GM18499 (cell line): ENCODE data around the gene CA7.

Experiments
- ATAC-seq: cut with Tn5 transposase; IDR thresholded peaks from one replicate; pipeline ENCODE4 v1.9.1; 2021; ENCODE audit warnings: moderate number of reproducible peaks; ENCODE audit not compliant: insufficient read depth, unreplicated experiment

Gene CA7

DNA sequence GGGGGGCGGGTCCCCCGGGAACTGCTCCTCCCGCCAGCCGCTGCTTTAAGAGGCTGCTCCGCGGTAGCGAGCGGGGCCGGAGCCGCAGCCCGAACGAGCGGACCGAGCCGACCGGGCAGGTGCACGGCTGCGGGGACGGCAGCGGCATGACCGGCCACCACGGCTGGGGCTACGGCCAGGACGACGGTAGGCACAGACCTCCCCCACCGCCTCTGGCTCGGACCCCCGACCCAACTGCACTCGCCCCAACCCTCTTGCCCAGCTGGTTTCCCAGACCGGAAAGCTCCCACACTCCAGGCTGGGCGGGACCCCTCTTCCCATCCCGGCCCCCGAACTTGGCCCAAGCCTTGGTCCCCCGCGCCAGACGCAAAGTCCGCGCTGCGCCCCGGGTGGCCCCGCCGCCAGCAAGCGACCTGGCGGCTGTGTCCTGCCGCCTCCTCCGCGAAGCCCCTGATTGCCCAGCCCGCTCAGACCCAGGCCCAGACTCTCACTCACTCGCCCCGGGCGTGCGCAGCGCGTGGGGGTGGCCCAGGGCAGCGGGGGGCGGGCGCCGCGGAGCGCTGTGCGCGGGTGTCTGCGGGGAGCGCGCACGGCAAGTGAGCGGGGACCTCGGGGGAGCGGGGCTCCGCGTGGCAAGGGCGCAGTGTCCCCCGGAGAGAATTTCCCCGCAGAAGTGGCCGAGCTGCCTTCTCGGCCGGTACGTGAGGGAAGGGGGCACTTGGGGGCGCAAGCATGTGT lies at the start of gene CA7:
Gene CA7, plus strand, starts transcription at position 73 of the 738 bp plus-strand sequence. Its CDS starts 74 bp downstream, at position 147.
- ATAC-seq = no peak

- ATAC-seq = no peak
These were observed 46.1 kb upstream of the CA7 start for GRCh38 chr16:66798161-66798560.

- no peak for ATAC-seq
These were observed 43.4 kb upstream of the CA7 start for GRCh38 chr16:66800856-66801255.

GRCh38 chr16:66801320-66802105 lies 42.7 kb upstream of the CA7 start, which contains the start of gene TERB1:
TSS of gene TERB1 (minus strand) at chr16:66801584. CDS start at chr16:66796798, 4,786 bp downstream.
- no peak for ATAC-seq

- ATAC-seq = no peak
These were observed 42.1 kb upstream of the CA7 start for GRCh38 chr16:66802159-66802558.

GRCh38 chr16:66809765-66810164 lies 34.4 kb upstream of the CA7 start:
- no peak for ATAC-seq

DNA sequence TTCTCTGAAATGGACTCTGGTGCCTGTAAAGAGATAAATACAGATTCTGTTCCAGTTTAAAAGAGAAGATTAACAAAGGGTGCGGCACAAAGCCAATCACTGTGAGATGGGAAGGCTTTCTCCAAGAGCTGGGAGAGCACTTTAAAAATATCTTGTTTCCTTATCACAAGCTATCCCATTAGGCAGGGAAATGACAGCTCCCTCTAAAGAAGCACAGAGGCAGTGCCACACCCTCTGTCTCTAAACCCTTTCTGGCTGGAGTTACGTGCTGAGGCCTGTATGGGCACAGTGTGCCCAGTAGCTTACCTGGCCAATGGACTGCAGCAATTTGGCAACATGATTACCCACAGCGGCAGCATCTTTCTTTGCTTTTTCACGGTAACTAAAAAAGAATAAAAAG lies 33.8 kb upstream of the CA7 start:
- no peak for ATAC-seq

DNA sequence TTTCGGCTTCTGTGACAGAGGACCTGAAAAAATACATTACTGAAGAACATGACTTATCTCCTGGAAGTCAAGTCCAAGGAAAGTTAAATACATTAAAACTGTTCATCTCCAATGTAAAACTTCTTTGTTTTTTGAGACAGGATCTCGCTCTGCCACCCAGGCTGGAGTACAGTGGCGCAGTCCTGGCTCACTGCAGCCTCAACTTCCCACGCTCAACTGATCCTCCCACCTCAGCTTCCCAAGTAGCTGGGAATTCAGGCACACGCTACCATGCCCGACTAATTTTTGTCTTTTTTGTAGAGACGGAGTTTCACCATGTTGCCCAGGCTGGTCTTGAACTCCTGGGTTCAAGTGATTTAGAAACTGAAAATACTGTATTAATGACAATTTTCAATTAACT lies 33.2 kb upstream of the CA7 start:
- ATAC-seq = no peak

DNA sequence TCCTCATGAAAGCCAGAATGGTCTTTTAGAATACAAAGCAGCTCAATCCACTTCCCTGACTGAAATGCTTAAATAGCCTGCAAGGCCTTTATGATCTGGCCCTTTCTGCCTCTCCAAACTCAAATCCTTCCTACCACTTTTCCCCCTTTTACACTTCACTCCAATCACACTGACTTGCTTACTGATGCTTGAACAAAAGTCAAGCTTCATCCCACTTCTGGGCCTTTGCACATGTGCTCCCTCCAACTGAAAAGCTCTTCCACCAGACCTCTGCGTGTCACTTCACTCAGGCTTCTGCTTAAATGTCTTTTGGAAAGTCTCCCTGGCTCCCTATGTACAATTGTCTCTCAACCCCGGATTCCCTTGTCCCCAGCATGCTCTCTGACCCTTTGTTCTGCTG lies 29.5 kb upstream of the CA7 start:
- ATAC-seq = no peak

GRCh38 chr16:66824006-66824405 lies 20.2 kb upstream of the CA7 start:
- no peak for ATAC-seq

DNA sequence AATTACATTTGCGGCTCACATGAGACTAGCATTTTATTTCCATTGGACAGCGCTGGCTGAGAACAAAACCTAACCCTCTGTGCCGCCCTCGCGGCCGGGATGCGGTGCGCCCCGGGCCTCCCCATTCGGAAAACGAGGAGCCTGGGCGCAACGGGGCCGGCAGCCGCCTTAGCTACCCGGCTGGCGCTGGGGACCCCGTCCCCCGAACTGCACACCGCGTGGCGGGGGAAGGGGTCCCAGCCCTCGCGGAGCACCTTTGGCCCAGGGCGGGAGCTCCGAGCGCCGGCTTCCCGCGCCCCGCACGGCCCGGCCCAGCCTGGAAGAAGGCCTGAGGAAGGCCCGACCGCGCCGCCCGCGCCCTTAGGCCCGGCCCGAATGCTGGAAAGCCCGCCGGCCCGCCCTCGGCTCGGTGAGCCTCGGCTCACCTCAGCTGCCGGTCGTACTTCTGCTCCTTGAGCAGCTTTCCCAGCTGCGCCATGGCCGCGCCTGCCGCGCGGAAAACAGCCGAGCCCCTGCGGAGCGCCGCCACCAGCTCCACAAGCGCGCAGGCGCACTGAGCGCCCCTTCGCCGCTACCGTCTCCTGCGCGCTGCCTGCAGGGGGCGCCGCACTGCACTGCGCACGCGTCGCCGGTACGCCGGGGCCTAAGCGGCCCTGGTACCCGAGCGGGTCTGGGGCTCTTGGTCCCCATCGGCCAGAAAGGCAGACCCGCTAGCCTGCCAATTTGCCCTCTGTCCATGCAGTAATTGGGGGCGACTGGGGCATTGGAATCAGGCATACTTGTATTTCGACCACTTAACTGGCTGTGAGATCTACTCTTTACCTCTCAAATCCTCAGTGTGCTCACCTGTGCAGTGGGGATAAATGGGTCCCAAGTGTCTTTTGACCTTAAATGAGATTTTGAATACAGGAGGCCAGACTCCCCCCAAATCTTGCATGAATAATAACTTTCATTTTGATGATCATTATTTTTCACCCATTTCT lies 13.5 kb upstream of the CA7 start, which contains the start of gene NAE1:
Gene NAE1, minus strand, starts transcription at position 555 of the 983 bp plus-strand sequence. Its CDS starts 77 bp downstream, at position 478.
- no peak for ATAC-seq

GRCh38 chr16:66832190-66832589 lies 12.0 kb upstream of the CA7 start:
- ATAC-seq = no peak

- no peak for ATAC-seq
These were observed 11.4 kb upstream of the CA7 start for GRCh38 chr16:66832661-66833305.

GRCh38 chr16:66834746-66835145 lies 9.5 kb upstream of the CA7 start:
- no peak for ATAC-seq

DNA sequence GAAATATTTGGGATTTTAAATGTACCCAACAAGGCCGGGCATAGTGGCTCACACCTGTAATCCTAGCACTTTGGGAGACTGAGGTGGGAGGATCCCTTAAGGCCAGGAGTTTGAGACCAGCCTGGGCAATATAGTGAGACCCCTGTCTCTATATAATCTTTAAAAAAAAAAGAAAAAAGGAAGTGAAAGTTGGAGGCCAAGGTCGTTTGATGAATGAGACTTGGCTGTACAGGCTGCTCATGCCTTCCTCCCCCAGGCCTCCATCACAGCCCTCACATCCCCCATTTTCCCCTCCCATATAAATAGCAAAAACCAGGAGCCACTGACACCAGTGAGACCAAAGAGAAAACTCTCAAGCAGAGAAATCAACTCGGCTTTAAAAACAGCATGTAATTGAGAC lies 3.3 kb upstream of the CA7 start:
- no peak for ATAC-seq

DNA sequence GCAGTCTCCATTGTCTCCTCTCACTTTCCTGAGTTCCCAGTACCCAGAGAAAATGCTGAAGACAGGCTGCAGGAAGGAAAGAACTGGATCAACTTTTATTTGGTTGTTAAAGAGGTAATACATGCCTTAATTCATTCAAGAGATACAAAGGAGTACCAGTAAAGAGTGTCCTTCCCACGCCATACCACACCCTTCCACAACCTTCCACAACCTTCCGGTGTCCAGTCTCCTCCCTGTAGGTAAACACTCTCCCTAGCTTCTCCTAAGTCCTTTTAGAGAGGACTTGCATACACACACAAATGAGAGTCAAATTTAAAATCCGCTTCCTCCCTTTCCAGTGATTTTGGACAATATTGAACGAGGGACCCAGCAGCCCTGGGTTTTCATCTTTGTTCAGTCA lies 2.8 kb upstream of the CA7 start:
- no peak for ATAC-seq

DNA sequence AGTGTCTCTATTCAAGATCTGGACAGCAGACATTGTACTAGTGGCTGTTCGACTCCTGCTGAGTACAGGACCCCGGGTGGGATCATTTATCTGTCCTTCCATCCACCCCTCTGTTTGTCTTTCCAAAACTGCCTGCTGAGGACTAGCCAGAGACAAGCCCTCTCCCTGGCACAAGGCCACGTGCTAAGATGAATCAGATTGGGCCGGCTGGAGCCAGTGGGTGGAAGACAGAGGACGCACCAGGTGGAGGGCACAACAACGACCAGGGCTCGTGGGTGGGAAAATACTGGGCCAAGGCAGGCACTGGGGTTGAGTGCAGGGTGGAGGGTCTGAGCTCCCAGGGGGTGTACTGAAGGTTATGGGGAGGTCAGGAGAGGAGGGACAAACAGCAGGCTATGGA lies 1.4 kb upstream of the CA7 start:
- no peak for ATAC-seq

DNA sequence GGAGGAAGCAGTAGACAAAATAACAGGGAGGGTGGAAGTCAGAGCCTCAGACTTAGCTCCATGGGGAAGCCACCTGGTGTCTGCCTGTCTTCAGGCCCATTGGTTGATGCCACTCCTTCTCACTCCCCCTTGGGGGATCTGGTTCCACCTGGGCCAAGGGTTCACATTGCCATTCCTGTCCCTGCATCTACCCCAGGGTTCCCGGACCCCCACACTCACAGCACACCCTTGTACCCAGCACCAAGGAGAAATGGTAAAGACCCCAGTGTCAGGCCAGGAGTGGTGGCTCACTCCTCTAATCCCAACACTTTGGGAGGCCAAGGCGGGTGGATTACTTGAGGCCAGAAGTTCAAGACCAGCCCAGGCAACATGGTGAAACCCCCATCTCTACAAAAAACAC lies 1.0 kb upstream of the CA7 start:
- ATAC-seq = no peak

DNA sequence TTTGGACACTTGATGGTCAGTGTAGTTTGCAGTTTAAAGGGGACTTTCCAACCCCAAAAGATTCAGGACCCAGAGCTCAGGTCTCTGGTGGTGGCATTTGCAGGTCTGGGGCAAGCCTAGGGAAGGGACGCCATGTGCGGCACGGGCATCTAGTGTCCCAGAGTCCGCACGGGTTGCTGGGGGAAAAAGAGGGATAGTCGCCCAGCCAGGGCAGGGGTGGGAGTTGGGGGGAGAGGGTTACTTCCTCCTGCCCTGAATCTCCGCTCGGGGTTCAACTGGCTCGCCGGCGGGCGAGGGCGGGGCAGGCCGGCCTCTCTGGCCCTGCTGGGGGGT lies 239 bp upstream of the CA7 start:
- no peak for ATAC-seq

DNA sequence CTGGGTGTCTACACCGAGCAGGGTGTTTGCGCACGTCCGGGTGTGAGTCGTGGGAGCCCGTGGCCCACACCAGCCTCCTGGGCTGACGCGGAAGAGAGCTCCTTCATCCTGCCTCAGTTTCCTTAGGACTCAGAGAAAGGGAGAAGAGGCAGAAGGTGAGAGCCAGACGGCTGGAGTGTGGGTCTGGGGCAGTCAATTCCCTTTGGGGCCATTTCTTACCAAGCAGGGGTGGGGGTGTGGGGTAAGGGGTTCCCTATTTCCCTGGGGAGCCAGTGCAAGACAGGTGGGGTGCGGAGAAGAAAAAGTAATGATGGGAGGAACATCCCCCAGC lies 831 bp downstream of the CA7 start:
- no peak for ATAC-seq
